GM23338 (cell line): Measurements from ENCODE around the gene L1CAM. TPM values are rescaled to one million over a fixed set of nuclear protein-coding genes. Genes with fewer than 3 reads are reported as not detected.

Experiments
- ATAC-seq: fragments of 200-7000 bp; cut with Tn5 transposase; 3 replicates; pipeline ENCODE4 v1.9.1; 2020
- DNase-seq: peaks from one replicate; pipeline ENCODE4 v3.0.0-alpha.2; 2015; ENCODE audit warnings: low spot score
- H2AFZ ChIP-seq: fragments of 200-600 bp; sonication (generic); 2 replicates; pipeline ENCODE4 v1.8.0; 2016; ENCODE audit warnings: antibody characterized with exemption, mild to moderate bottlenecking, moderate library complexity
- H3F3A ChIP-seq: fragments of 200-600 bp; sonication (generic); replicated peaks from 2 replicates; pipeline ENCODE4 v1.8.0; 2017; ENCODE audit warnings: antibody characterized with exemption, mixed run types, low read depth
- H3K27ac ChIP-seq: fragments of 200-600 bp; sonication (generic); 2 replicates; pipeline ENCODE4 v1.6.1; 2016; ENCODE audit warnings: low read depth
- H3K27me3 ChIP-seq: fragments of 200-600 bp; sonication (generic); 2 replicates; pipeline ENCODE4 v1.8.0; 2016; ENCODE audit warnings: mild to moderate bottlenecking, mixed run types, moderate library complexity; ENCODE audit not compliant: insufficient read depth
- H3K36me3 ChIP-seq: fragments of 200-600 bp; sonication (generic); 2 replicates; pipeline ENCODE4 v1.8.0; 2016; ENCODE audit warnings: mild to moderate bottlenecking; ENCODE audit not compliant: insufficient read depth
- H3K4me1 ChIP-seq: fragments of 200-600 bp; sonication (generic); 2 replicates; pipeline ENCODE4 v1.8.0; 2016; ENCODE audit warnings: mild to moderate bottlenecking, moderate library complexity; ENCODE audit not compliant: insufficient read depth
- H3K4me2 ChIP-seq: fragments of 200-600 bp; sonication (generic); 2 replicates; pipeline ENCODE4 v1.7.1; 2017; ENCODE audit warnings: mixed run types
- H3K4me3 ChIP-seq: fragments of 200-600 bp; sonication (generic); 2 replicates; pipeline ENCODE4 v1.6.1; 2016; ENCODE audit warnings: mixed run types
- H3K79me2 ChIP-seq: fragments of 200-600 bp; sonication (generic); replicated peaks from 2 replicates; pipeline ENCODE4 v1.8.0; 2017; ENCODE audit warnings: mild to moderate bottlenecking; ENCODE audit not compliant: insufficient read depth
- H3K9me2 ChIP-seq: fragments of 200-600 bp; sonication (generic); 2 replicates; pipeline ENCODE4 v1.8.0; 2017; ENCODE audit not compliant: insufficient read depth
- H4K20me1 ChIP-seq: fragments of 200-600 bp; sonication (generic); replicated peaks from 2 replicates; pipeline ENCODE4 v1.8.0; 2017; ENCODE audit warnings: mild to moderate bottlenecking; ENCODE audit not compliant: insufficient read depth
- H3K27ac Mint-ChIP-seq: 2 replicates; pipeline ENCODE4 v1.8.0; 2020; ENCODE audit warnings: inconsistent platforms, mild to moderate bottlenecking, moderate library complexity, mixed read lengths
- H3K27me3 Mint-ChIP-seq: 3 replicates; pipeline ENCODE4 v1.8.0; 2022; ENCODE audit warnings: low read depth, mild to moderate bottlenecking, moderate library complexity, mixed read lengths, inconsistent platforms; ENCODE audit not compliant: insufficient read depth, poor library complexity
- H3K36me3 Mint-ChIP-seq: 3 replicates; pipeline ENCODE4 v1.8.0; 2021; ENCODE audit warnings: low read depth, mild to moderate bottlenecking, inconsistent platforms, moderate library complexity, mixed read lengths
- H3K4me1 Mint-ChIP-seq: 3 replicates; pipeline ENCODE4 v1.8.0; 2020; ENCODE audit warnings: mild to moderate bottlenecking, inconsistent platforms, mixed read lengths
- H3K4me3 Mint-ChIP-seq: 3 replicates; pipeline ENCODE4 v1.8.0; 2021; ENCODE audit warnings: moderate library complexity, mild to moderate bottlenecking, inconsistent platforms, mixed read lengths
- H3K9me3 Mint-ChIP-seq: 3 replicates; pipeline ENCODE4 v1.8.0; 2020; ENCODE audit warnings: moderate library complexity, mild to moderate bottlenecking, inconsistent platforms, mixed read lengths
- CTCF ChIP-seq, 2 experiments: fragments of 200-600 bp in 1 of 2; sonication (generic) in 1 of 2; conservative IDR thresholded peaks; 2 replicates each; pipeline versions ENCODE4 v1.5.1 to v1.6.1; 2016 to 2017; ENCODE audit warnings: antibody characterized with exemption in 2 of 2, low read depth in 2 of 2, mild to moderate bottlenecking in 2 of 2, moderate library complexity in 1 of 2
- ETS1 ChIP-seq: IDR thresholded peaks from 2 replicates; pipeline ENCODE4 v1.6.1; 2016; ENCODE audit warnings: antibody characterized with exemption
- EZH2phosphoT487 ChIP-seq: fragments of 200-600 bp; sonication (generic); IDR thresholded peaks from one replicate; pipeline ENCODE4 v1.8.1; 2018; ENCODE audit warnings: antibody characterized with exemption; ENCODE audit not compliant: unreplicated experiment
- JUNB ChIP-seq: IDR thresholded peaks from one replicate; pipeline ENCODE4 v1.6.1; 2016; ENCODE audit warnings: antibody characterized with exemption; ENCODE audit not compliant: unreplicated experiment
- NANOG ChIP-seq: IDR thresholded peaks from 2 replicates; pipeline ENCODE4 v1.6.1; 2016; ENCODE audit warnings: antibody characterized with exemption, borderline replicate concordance
- REST ChIP-seq: IDR thresholded peaks from one replicate; pipeline ENCODE4 v1.6.1; 2018; ENCODE audit warnings: antibody characterized with exemption; ENCODE audit not compliant: unreplicated experiment
- STAT1 ChIP-seq: IDR thresholded peaks from one replicate; pipeline ENCODE4 v1.6.1; 2016; ENCODE audit warnings: antibody characterized with exemption; ENCODE audit not compliant: unreplicated experiment
- ZNF114 ChIP-seq: fragments of 250-450 bp; sonication (Bioruptor Pico); IDR thresholded peaks from 2 replicates; pipeline ENCODE4 v1.5.0; 2020; ENCODE audit warnings: mild to moderate bottlenecking, moderate library complexity
- ZNF331 ChIP-seq: fragments of 250-450 bp; sonication (Bioruptor Pico); IDR thresholded peaks from 2 replicates; pipeline ENCODE4 v1.5.0; 2020; ENCODE audit warnings: low read depth, mild to moderate bottlenecking, moderate library complexity
- ZNF462 ChIP-seq: fragments of 250-450 bp; sonication (Bioruptor Pico); IDR thresholded peaks from 2 replicates; pipeline ENCODE4 v1.5.0; 2020; ENCODE audit warnings: mild to moderate bottlenecking, moderate library complexity
- polyA plus RNA-seq: library from polyadenylated mRNA; unstranded; fragments of >200 nt; fragmentation: Nextera tagmentation; extraction: Ambion mirVana; gene quantifications from 2 replicates; pipeline ENCODE4 v1.2.1, GENCODE V29; 2016
- total RNA-seq: library from RNA; depleted of rRNA; stranded (reverse); fragments of >200 nt; shearing (Covaris generic); gene quantifications from 2 replicates; pipeline ENCODE4 v1.2.3, GENCODE V29; 2014

The L1CAM gene
- total and polyA plus RNA-seq, 2 experiments from 2014 or later = 7.4 to 29.2 TPM

- TF ChIP-seq ZNF462 (CRISPR knock-in tag) (no peak), CTCF (conservative IDR thresholded peaks at IDR 0.05; ENCODE audit: low read depth in 2 of 2) (no peak), JUNB (no peak), ETS1 (no peak)
Measured at GRCh38 chrX:153882086-153882498, 3.9 kb downstream of the L1CAM start (continued).

GRCh38 chrX:153881281-153881680, 4.7 kb downstream of the L1CAM start:
- Histone ChIP-seq H3K4me2 (no peak overlapping the region), H3K9me2 (no peaks in the 10 kb centered on the region), H3K4me3 (no peak overlapping the region), H3K27ac (no peak overlapping the region), H4K20me1 (no peaks in the 10 kb centered on the region), H3K27me3 (no peaks in the 10 kb centered on the region), H3F3A (no peaks in the 10 kb centered on the region), H3K79me2 (no peaks in the 10 kb centered on the region), H3K36me3 (no peaks in the 10 kb centered on the region), H2AFZ (no peak overlapping the region), H3K4me1 (peaks cover 27% of the 10 kb centered on the region; the same call in 1 of the 2 replicates)
- no peak overlapping the region; the same call in 2 of the 3 replicates for H3K4me3 Mint-ChIP-seq
- H3K27ac Mint-ChIP-seq = no peak overlapping the region
- H3K4me1 Mint-ChIP-seq = peaks cover 48% of the 10 kb centered on the region
- H3K36me3 Mint-ChIP-seq = no peaks in the 10 kb centered on the region; the same call in 2 of the 3 replicates
- H3K27me3 Mint-ChIP-seq = peaks cover 14% of the 10 kb centered on the region
- no peaks in the 10 kb centered on the region for H3K9me3 Mint-ChIP-seq
- ATAC-seq (no peak), DNase-seq (no peak)
- TF ChIP-seq CTCF (conservative IDR thresholded peaks at IDR 0.05; ENCODE audit: low read depth in 2 of 2) = no peak
- TF ChIP-seq NANOG = no peak
- TF ChIP-seq REST = no peak
- TF ChIP-seq STAT1 = no peak
- TF ChIP-seq ZNF331 = no peak
- TF ChIP-seq EZH2phosphoT487 = no peak
- no peak for TF ChIP-seq ZNF114 (CRISPR knock-in tag)
